Calu3 (cell line): ENCODE measurements around the gene EIF1AX. TPM values are rescaled to one million over a fixed set of nuclear protein-coding genes. Genes with fewer than 3 reads are reported as not detected.
A peak's percentile ranks its signal among the peaks of the same experiment; 100 is the strongest.

Source experiments
- Bru-seq: library from RNA; stranded (reverse); fragments of 400-500 nt; gene quantifications from one replicate; lab custom pipeline; 2021; lab: Mats Ljungman, UMichigan
- BruChase-seq, 2 experiments: library from RNA; stranded (reverse); fragments of 400-500 nt; gene quantifications; one replicate each; lab custom pipeline; 2021; lab: Mats Ljungman, UMichigan
- BruUV-seq: library from RNA; stranded (reverse); fragments of 400-500 nt; replicated peaks from 2 replicates; lab custom pipeline; 2021; lab: Mats Ljungman, UMichigan
- CTCF ChIA-PET: fragments of 300-600 bp; sonication (Branson Sonifier 250); formaldehyde crosslinking; loops from one replicate; lab custom pipeline; 2022; ENCODE audit warnings: antibody characterized with exemption; lab: Charles Lee
- DNase-seq: peaks from one replicate; pipeline ENCODE4 v3.0.0; 2022
- H3K27ac Mint-ChIP-seq: one replicate; pipeline ENCODE4 v1.8.0; 2022; ENCODE audit warnings: mixed read lengths; ENCODE audit not compliant: unreplicated experiment
- H3K27me3 Mint-ChIP-seq: one replicate; pipeline ENCODE4 v1.8.0; 2022; ENCODE audit warnings: mixed read lengths; ENCODE audit not compliant: unreplicated experiment
- H3K36me3 Mint-ChIP-seq: one replicate; pipeline ENCODE4 v1.8.0; 2022; ENCODE audit warnings: mild to moderate bottlenecking, moderate library complexity, mixed read lengths; ENCODE audit not compliant: insufficient read depth, unreplicated experiment
- H3K4me1 Mint-ChIP-seq: one replicate; pipeline ENCODE4 v1.8.0; 2022; ENCODE audit warnings: mild to moderate bottlenecking, low read depth, mixed read lengths; ENCODE audit not compliant: unreplicated experiment
- H3K4me3 Mint-ChIP-seq: one replicate; pipeline ENCODE4 v1.8.0; 2022; ENCODE audit warnings: mild to moderate bottlenecking, low read depth, moderate library complexity, mixed read lengths; ENCODE audit not compliant: unreplicated experiment
- H3K9me3 Mint-ChIP-seq: one replicate; pipeline ENCODE4 v1.8.0; 2022; ENCODE audit warnings: low read depth, mixed read lengths; ENCODE audit not compliant: unreplicated experiment
- intact Hi-C: fragments of 100-400 bp; cut with micrococcal nuclease; formaldehyde crosslinking; loops from one replicate; pipeline ENCODE4 v1.10.0; 2022; ENCODE audit not compliant: unreplicated experiment
- long read RNA-seq: library from polyadenylated mRNA; stranded (forward); transcript quantifications from one replicate; pipeline ENCODE4 v2.0.0, GENCODE V29; 2022
- total RNA-seq: library from RNA; stranded (reverse); gene quantifications from 2 replicates; pipeline ENCODE4 v1.2.3, GENCODE V29; 2022
- TF ChIP-seq, protein P1 (sequence below): fragments of 200-600 bp; IDR thresholded peaks from one replicate; pipeline ENCODE4 v1.8.0; 2022; ENCODE audit warnings: antibody characterized with exemption; ENCODE audit not compliant: unreplicated experiment

EIF1AX gene, protein sequence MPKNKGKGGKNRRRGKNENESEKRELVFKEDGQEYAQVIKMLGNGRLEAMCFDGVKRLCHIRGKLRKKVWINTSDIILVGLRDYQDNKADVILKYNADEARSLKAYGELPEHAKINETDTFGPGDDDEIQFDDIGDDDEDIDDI
- 127 and 133 TPM in 2 replicates for total RNA-seq
- percentile 96 among the genes with signal in this experiment for Bru-seq, nascent RNA
- percentile 98 among the genes with signal in this experiment for BruChase-seq, experiment 1, labeled RNA remaining after a 6-hour chase
- percentile 97 among the genes with signal in this experiment for BruChase-seq, experiment 2, labeled RNA remaining after a 2-hour chase
- long read RNA-seq, full-length matches to known transcripts, result 130 of 145 reads
- long read RNA-seq, partial matches to known transcripts, result 1 of 145 reads
- long read RNA-seq, other reads (novel, unspliced or antisense), result 14 of 145 reads

DNA sequence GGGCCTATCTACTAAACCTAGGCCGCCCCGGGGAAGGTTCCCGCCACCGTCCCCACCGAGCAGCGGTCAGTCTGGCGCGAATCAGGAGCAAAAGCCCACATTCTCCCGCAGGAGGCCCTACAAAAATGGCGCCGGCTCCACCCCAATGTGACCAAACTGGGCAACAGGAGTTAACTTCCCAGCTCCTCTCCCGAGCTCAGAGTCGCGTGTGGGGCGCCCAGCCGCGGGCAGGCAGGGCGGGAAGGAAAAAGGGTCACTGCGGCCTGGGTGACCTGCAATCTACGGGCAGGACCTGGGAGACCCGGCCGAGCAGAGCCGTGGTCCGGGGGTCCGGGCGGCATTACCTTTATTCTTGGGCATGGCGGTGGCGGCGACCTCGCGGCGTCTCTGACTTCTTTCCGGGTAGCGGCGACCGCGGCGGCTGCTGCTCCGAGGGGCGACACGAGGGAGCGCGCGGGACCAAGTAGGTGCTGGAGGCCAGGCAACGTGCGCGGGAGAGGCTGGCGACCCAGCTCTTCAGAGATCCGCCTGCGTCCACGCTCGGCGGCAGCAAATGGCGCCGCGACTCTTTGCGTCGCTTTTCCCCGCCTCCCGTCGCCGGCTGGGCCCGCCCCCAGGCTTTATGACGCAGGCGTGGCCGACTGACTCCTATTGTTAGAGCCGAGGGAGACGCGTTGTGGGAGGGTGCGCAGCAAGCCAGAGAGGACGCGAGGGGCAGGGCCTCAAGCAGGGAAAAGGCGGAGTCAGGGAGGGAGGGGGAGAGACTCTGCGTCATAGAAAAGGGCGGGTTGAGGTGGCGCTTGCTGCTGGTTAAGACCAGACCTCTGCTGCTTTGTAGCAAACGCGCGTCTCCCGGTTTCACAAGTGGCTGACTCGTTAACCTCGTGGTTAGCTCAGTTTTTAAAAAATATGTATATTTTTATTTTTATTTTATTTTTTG is at the start of gene EIF1AX:
Gene EIF1AX, minus strand, starts transcription at position 558 of the 940 bp plus-strand sequence. Its CDS starts 198 bp downstream, at position 360.
- peaks cover 9% of the 10 kb centered on the region for H3K4me1 Mint-ChIP-seq
- peak within 1 kb of the TSS; percentile 90 for H3K4me3 Mint-ChIP-seq
- peak within 1 kb of the TSS; percentile 89 for H3K27ac Mint-ChIP-seq
- DNase-seq, result peak; percentile 96
- intact Hi-C loops, result no loop called here
- TF ChIP-seq, protein P1, sequence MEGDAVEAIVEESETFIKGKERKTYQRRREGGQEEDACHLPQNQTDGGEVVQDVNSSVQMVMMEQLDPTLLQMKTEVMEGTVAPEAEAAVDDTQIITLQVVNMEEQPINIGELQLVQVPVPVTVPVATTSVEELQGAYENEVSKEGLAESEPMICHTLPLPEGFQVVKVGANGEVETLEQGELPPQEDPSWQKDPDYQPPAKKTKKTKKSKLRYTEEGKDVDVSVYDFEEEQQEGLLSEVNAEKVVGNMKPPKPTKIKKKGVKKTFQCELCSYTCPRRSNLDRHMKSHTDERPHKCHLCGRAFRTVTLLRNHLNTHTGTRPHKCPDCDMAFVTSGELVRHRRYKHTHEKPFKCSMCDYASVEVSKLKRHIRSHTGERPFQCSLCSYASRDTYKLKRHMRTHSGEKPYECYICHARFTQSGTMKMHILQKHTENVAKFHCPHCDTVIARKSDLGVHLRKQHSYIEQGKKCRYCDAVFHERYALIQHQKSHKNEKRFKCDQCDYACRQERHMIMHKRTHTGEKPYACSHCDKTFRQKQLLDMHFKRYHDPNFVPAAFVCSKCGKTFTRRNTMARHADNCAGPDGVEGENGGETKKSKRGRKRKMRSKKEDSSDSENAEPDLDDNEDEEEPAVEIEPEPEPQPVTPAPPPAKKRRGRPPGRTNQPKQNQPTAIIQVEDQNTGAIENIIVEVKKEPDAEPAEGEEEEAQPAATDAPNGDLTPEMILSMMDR, result no peak
- H3K9me3 Mint-ChIP-seq, result no peaks in the 10 kb centered on the region
- CTCF ChIA-PET, result no interaction called here
- no TSS peak for BruUV-seq
- peaks cover 46% of the 10 kb centered on the region for H3K36me3 Mint-ChIP-seq
- H3K27me3 Mint-ChIP-seq, result no peaks in the 10 kb centered on the region

DNA sequence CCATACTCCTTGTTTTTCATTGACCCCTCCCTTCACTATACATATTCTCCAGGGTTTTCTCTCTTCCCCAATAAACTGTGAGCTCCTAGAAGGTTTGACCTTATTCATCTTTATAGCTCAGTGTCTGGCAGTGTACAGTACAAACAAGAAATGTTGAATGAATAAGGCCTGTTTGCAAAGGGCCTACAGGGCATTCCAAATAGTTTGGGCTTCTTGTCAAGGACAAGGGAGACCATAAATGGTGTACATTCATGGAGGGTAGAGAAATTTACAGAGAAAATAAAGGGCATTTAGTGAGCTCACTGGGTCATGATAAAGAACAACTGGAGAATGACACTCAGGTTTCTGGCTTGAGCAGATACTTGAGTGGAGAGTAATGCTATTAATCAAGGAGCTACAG is 47.5 kb upstream of the EIF1AX start:
- no peak for DNase-seq
- CTCF ChIA-PET, result interaction anchor here (0.7 kb wide), 1 partner anchor 31 kb away, joined by 3 read pairs; no protein-coding TSS in a partner anchor
- Mint-ChIP-seq H3K4me3 (no peak overlapping the region), H3K27ac (no peak overlapping the region), H3K27me3 (no peaks in the 10 kb centered on the region), H3K9me3 (no peaks in the 10 kb centered on the region), H3K4me1 (no peaks in the 10 kb centered on the region), H3K36me3 (peaks cover 36% of the 10 kb centered on the region)
- no TSS peak for BruUV-seq
- intact Hi-C loops, result no loop called here
- TF ChIP-seq, protein P1, result no peak

DNA sequence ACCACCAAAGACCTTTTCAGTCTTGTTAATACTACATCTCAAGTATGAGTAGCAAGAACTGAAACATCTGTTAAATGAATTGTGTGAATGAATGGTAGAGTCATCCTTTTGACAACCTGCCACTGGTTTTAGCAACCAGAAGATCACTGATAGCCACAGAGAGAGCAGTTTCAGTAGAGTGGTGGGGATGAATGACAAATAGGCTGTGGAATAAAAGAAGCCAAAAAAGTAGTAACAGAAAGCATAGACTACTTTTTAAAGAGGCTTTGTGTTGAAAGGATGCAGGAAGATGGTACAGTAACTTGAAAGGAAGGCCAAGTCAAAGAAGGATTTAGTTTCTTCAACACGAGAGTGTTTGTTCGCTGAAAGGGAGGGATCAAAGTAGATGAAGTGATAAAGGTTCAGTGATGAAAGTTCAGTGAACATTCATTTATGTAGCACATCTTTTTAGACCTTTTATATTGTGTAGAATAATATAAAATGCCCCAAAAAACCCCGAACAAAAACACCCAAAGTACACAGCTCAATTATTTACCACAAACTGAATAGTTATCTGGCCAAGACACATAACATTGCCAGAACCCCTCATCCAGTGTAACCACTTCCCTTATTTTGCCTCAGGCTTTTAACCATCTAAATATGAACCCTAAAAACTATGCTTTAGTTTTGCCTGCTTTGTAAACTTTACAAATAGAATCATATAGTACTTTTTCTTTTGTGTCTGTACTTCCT is 40.1 kb upstream of the EIF1AX start:
- H3K4me1 Mint-ChIP-seq, result no peaks in the 10 kb centered on the region
- DNase-seq, result no peak
- TF ChIP-seq, protein P1, result no peak
- BruUV-seq, result no TSS peak
- CTCF ChIA-PET, result no interaction called here
- no peak overlapping the region for H3K27ac Mint-ChIP-seq
- no peaks in the 10 kb centered on the region for H3K9me3 Mint-ChIP-seq
- no peaks in the 10 kb centered on the region for H3K27me3 Mint-ChIP-seq
- H3K4me3 Mint-ChIP-seq, result no peak overlapping the region
- H3K36me3 Mint-ChIP-seq, result peaks cover 31% of the 10 kb centered on the region
- intact Hi-C loops, result no loop called here

DNA sequence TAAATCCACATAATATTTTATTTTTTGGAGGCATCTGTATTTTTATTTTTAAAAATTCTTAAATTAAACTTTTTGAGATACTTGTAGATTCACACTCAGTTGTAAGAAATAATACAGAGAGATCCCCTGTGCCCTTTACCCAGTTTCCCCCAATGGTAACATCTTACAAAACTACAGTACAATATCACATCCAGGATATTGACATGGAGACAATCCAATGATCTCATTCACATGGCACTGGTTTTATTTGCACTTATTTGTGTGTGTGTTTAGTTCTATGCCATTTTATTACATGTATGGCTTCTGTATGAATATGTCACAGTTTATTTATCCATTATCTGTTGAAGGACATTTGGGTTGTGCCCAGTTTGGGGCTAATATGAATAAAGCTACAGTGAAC is 35.5 kb upstream of the EIF1AX start:
- Mint-ChIP-seq H3K27me3 (no peaks in the 10 kb centered on the region), H3K27ac (no peak overlapping the region), H3K4me3 (no peak overlapping the region), H3K36me3 (peaks cover 7% of the 10 kb centered on the region), H3K4me1 (no peaks in the 10 kb centered on the region), H3K9me3 (no peaks in the 10 kb centered on the region)
- CTCF ChIA-PET, result no interaction called here
- TF ChIP-seq, protein P1, result no peak
- no peak for DNase-seq
- BruUV-seq, result no TSS peak
- intact Hi-C loops, result no loop called here
